ENCODE results near the gene PTPRCAP.

The PTPRCAP gene

DNA sequence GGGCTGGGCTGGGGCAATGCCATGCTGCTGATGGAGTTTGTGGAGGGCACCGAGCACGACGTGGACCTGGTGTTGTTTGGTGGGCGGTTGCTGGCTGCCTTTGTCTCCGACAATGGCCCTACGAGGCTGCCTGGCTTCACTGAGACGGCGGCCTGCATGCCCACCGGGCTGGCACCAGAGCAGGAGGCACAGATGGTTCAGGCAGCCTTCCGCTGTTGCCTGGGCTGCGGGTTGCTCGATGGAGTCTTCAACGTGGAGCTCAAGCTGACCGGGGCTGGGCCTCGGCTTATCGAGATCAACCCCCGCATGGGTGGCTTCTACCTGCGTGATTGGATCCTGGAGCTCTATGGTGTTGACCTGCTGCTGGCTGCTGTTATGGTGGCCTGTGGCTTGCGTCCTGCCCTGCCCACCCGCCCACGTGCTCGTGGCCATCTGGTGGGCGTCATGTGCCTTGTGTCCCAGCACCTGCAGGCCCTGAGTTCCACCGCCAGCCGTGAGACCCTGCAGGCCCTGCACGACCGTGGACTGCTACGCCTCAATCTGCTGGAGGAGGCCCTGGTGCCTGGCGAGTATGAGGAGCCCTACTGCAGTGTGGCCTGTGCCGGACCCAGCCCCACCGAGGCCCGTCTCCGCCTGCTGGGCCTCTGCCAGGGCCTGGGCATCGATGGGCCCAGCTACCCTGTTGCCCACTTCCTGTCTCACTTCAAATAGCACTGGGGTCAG is 13.4 kb downstream of the PTPRCAP start:
- no peak for DNase-seq

DNA sequence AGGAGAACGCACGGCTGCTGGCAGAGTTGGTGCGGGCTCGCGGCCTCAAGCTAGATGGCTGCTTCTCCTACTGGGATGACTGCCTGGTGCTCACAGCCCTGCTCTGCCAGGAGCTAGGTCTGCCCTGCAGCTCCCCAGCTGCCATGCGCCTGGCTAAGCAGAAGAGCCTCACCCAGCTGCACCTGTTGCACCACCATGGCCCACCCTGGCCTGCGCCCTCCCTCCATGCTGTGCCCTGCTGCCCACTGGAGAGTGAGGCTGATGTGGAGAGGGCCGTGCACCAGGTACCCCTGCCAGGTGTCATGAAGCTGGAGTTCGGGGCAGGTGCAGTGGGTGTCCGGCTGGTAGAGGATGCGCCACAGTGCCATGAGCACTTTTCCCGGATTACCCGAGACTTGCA is 14.0 kb downstream of the PTPRCAP start:
- no peak for DNase-seq

DNA sequence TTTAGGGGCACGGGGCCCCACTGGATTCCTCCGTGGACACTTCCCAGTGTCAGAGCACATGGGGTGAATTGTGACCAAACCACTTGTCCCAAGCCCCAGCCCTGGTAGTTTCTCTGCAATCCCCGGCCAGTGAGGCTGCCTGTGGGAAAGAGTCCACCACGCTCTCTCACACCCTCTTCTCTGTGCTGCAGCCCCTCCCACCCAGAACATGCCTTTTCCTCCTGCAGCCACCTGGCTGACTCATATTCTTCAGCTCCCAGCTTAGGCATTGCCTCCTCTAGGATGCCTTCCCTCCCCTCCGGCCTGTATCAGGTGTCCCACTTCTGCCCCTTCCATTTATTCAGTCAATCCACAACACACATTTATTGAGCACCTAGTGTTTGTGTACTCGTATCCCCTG is 14.6 kb downstream of the PTPRCAP start:
- no peak for DNase-seq

GRCh38 chr11:67421430-67422031 is 16.0 kb downstream of the PTPRCAP start:
- DNase-seq = no peak

- peak; percentile 90 for DNase-seq
Observed at GRCh38 chr11:67420646-67421429, 16.6 kb downstream of the PTPRCAP start.

GRCh38 chr11:67420147-67420645 is 17.3 kb downstream of the PTPRCAP start:
- DNase-seq = no peak

- DNase-seq = no peak
Observed at GRCh38 chr11:67419325-67420049, 18.0 kb downstream of the PTPRCAP start.

DNA sequence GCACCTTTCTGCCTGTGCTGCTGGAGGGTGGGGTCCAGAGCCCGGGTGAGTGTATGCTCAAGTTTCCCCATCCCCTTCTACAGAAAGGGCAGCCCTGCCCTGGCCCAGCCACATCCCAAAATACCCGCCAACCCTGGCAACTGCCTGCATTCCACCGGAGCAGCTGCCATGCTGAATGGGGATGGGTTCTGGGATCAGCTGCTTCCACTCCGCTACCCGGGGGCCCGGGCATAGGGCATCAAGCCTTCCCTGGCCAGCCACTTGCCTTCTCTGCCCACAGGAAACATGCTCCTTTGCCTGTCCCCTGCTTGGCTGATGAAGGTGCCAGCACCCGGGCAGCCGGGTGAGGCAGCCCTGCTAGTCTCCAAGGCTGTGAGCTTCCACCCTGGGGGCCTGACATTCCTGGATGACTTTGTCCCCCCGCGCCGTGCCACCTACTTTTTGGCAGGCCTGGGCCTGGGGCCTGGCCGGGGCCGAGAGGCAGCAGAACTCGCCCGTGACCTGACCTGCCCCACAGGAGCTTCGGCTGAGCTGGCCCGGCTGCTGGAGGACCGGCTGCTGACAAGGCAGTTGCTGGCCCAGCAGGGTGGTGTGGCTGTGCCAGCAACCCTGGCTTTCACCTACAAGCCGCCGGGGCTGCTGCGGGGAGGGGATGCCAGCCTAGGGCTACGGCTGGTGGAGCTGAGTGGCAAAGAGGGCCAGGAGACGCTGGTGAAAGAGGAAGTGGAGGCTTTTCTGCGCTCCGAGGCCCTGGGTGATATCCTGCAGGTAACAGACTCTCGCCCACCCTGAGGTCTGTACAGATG is 18.8 kb downstream of the PTPRCAP start:
- no peak for DNase-seq

- DNase-seq = no peak
Observed at GRCh38 chr11:67417425-67417824, 20.1 kb downstream of the PTPRCAP start.

DNA sequence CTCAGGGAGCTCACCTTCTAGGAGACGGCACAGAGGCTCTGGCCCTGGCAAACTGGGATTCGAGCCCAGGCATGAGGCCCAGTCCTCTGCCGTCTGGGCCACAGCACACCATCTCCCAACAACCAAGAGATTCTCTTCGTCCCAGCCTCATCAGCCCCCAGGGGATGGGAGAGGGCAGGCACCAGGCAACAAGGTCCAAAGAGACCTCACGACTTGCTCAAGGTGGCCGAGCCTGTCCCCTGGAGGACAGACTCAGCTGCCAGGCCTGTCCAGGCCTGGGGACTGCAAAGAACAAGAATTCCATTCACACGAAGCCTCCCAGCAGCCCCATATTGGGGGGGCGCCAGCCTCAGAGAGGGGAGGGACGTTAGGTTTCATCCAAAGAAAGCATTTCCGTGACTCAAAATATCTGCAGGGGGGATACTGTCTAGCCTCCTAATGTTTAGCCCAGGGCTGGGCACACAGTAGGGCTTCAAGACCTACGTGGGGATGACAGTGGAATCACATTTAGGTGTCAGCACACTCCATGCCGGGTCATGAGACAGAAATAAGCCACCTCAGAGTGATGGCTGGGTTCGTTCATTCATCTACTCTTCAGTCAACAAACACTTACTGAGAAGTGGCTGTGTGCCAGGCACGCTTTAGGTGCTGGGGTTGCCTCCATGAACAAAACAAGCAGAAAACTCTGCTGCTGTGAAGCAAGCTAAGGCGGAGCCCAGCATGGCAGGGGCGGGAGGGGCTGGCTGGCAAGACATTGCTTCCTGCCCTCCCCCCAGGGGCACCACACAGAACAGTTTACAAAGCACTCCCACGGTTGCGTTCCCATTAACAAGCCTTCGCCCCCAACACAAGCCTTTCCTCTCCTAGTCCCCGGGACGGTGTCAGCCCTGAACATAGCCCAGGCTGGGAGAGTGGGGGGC is 20.8 kb downstream of the PTPRCAP start:
- DNase-seq = no peak

GRCh38 chr11:67415501-67416304 is 21.8 kb downstream of the PTPRCAP start, which contains the start of gene CARNS1:
TSS of gene CARNS1 (plus strand) at chr11:67415678. CDS start at chr11:67416200, 522 bp downstream.
- no peak for DNase-seq

GRCh38 chr11:67413266-67413849 is 24.1 kb downstream of the PTPRCAP start:
- no peak for DNase-seq

DNA sequence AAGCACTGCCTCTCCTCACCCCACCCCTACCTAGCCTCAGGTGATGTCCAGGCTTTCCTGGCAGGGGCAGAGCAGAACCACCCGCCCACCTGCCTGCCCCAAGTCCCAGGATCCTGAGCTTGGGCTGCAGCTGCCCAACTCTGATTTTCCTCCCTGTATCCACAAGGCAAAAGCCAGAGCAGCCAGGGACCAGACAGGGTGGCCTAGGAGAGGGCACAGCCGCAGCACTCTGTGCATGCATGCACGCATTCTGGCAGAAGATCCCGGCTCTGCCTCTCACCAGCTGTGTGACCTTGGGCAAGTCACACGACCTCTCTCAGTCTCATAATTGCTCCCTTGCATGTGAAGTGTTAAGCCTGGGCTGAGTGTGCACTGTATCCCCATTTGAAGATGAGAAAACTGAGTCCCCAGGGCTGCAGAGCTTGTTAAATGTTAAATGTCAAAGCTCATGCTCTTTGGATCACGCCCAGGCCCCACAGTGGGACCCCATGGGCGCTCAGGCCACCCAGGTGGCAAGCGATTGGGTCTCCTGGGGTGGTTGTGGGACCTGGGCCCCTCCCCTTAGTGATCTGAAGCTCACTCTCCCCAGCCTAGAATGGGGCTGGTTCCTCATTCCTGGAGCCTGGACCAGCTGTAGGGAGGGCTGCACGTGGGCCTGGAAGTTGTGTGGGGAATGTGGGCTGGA is 24.8 kb downstream of the PTPRCAP start:
- DNase-seq = no peak

- DNase-seq = no peak
Observed at GRCh38 chr11:67411785-67412152, 25.7 kb downstream of the PTPRCAP start.

DNA sequence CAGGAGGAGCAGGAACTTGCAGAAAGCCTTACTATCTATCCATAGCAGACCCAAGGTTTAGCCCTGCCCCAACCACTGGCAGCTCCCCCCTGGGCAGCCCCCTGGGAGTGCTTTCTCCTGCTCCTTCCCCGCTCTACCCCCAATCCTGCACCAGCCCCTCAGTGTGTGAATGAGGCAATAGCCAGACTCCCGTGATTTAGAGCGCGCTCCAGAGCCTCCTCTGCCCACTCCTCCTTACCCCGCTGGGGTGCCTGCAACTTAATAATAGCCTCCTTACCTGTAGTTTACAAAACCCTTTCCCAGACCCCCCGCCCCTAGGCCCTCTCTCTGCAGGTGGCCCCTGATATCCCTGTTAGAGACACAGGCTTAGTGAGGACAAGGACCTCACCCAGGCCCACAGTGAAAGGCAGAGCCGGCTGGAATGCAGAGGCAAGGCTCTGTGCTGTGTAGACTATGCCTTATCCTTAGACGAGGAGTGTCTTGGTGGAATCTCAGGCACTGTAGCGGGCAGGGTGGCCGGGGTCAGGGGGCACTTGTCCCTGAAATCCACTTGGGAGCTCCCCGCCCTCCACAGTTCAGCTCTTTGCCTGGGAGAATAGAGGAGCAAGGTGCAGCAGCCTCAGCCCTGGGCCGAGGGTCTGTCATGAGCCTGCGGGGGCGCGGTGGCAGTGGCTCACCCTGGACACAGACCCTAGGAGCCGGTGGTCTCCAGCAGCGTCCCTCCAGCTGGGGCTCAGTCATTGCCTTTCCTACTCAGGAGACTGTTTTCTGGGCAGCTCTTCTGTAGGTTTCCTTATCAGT is 26.3 kb downstream of the PTPRCAP start:
- DNase-seq = no peak

GRCh38 chr11:67410369-67410831 is 27.1 kb downstream of the PTPRCAP start:
- DNase-seq = no peak

DNA sequence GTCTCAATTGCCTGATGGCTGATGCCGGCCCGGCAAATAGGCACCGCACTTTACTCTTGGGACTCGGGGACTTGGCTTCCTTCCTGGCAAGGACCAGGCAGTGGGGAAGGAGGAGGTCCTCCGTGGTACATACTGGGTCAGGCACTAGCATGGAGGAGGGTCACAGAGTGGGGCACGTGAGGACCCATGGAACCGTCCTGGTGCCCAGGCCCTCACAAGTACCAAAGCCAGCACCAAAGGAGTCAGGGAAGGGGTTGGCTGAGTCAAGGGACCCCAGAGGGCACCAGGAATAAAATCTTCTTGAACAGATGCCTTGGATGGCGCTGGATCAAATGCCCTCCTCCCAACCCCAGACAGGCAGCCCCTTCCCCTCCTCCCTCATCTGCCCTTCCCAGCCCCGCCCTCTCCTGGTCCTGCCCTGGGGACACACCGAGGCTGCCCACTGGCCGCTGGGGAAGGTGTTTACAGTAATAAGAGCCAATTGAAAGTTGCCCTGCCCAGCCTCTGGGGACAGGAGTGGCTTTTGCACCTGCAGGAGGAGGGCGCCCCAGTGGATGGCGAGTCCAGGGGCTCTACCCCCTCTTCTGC is 27.6 kb downstream of the PTPRCAP start:
- no peak for DNase-seq

Measured in fibroblast of skin of abdomen (primary cell).